Stimulated activated CD4-positive, alpha-beta T cell treated with anti-CD3 and anti-CD28 coated beads, Interleukin-15, amount 100 ng/mL, for 1 hour (primary cell): Measurements from ENCODE around the gene ABCC4.
"Not testable (repeated sequence)": the region's sequence is repeated elsewhere in the genome, so short reads cannot be mapped to it uniquely, and the experiment has no call there.

ENCODE experiments used
- DNase-seq, 2 donors: peaks; one replicate each; pipeline ENCODE4 v3.0.0-alpha.2; 2020; ENCODE audit warnings: low read depth in 1 of 2, low spot score in 1 of 2

ABCC4 gene

GRCh38 chr13:95200386-95200957, 100.8 kb downstream of the ABCC4 start:
- not testable (repeated sequence) for DNase-seq

DNA sequence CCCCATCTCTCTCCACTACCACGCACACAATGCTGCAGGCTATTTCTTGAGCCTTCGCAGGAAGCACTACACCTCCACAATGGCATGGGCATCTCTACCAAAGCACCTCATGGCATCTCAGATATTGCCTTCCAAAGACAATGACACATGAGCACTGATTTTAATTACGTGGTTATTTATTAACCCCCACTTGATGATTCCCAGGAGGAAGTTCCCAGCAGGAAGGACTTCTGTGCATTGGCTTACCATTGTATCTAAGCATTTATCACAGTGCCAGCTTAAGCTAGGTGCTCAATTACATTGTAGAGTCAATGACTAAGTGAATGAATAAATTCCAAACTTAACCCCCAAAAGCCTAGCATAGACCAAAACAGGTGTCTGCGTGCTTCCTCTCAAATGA, 101.4 kb downstream of the ABCC4 start:
- DNase-seq, result no peak

DNA sequence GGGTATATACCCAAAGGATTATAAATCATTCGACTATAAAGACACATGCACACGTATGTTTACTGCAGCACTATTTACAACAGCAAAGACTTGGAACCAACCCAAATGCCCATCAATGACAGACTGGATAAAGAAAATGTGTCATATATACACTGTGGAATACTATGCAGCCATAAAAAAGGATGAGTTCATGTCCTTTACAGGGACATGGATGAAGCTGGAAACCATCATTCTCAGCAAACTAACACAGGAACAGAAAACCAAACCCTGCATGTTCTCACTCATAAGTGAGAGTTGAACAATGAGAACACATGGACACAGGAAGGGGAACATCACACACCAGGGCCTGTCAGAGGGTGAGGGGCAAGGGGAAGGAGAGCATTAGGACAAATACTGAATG, 102.6 kb downstream of the ABCC4 start:
- DNase-seq, result not testable (repeated sequence)

DNA sequence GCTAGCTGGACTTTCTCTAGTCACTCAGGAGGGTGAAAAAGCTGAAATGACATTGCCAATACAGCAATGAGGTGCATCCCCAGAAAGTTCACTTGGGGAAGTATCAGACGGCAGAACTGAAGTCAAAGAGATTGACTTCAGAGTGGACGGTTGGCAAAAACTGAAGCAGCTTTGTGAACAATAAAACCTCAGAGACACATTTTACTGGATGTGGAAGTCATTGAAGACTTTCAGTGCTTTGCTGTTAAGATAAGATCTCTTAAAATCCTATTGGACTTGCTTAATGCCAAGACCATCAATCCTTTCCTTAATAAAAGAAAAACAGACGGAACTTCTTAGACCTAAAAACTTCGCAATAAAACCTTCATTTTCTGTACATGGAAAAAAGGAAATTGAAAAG, 103.7 kb downstream of the ABCC4 start:
- DNase-seq, result no peak

DNA sequence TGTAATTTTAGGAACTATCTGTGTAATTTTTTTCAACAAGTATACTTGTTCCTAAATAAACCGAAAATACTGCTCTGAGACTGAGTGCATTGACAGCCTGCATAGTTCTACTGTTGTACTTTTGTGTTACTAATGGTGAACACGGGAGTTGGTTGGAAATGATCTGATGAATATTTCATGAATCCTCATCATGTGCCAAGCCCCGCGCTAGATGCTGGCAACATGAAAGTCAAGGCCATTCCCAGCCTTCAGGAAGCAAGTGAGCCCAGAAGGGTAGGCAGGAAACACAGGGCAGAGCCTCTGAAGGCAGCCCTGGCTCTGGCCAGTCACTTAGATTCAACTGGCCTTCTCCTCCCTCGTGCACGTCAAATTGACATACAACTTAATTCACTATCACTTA, 106.1 kb downstream of the ABCC4 start:
- no peak for DNase-seq

GRCh38 chr13:95193509-95194230, 107.6 kb downstream of the ABCC4 start:
- DNase-seq, result no peak

GRCh38 chr13:95192998-95193397, 108.3 kb downstream of the ABCC4 start:
- DNase-seq, result no peak

GRCh38 chr13:95192564-95192945, 108.7 kb downstream of the ABCC4 start:
- DNase-seq, result not testable (repeated sequence)

DNA sequence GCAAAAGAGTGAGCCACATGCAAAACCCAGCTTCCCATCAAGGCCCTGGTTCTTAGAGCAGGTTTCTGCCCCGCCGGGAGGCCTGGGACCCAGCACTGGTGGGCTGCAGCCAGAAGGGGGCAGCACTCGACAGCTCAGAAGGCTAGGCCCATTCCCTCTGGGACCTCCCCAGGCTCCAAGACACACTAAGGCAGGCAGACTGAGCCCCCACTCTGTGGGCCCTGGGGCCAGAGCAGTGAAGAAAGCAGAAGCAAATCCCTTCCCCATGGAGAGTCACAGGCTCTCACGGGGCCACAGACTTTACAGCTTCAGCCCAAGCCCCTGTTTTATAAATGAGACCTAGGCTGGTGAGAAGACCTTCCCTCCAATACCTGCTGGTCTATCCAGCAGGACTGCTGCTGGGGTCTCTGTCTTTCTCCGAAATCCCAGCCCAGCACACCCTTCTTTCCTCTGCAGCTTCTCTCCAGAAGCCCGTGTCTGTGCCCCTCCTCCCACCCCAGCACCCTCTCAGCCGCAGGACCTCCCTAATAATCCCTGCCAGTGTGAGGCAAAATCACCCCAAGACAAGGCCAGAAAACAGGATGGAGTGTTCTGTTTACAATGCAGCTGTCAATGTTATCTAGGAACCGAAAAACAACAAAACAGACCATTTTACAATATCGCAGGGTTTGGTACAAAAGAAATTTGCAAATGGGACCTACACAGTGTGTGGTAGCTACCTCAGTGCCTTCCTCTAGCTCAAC, 109.3 kb downstream of the ABCC4 start:
- peak in 1 of 2 donors; percentile 47 for DNase-seq

DNA sequence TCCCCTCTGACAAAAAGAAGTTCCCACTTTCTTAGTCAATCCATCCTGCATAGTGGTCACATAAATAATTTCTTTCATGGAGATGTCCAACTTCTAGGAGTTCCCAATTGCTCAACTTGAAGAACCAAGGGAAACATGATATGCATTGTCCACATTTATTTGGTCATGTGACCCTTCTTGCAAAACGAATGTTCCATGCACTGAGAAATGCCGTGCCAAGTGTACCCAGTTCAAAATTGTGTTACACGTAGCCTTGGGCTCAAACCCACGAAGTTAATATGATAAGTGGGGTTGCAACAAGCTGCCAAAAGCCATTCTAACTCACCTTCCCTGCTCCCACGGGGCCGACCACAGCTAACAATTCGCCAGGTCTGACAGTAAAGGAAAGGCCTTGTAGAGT, 113.1 kb downstream of the ABCC4 start:
- DNase-seq, result no peak

DNA sequence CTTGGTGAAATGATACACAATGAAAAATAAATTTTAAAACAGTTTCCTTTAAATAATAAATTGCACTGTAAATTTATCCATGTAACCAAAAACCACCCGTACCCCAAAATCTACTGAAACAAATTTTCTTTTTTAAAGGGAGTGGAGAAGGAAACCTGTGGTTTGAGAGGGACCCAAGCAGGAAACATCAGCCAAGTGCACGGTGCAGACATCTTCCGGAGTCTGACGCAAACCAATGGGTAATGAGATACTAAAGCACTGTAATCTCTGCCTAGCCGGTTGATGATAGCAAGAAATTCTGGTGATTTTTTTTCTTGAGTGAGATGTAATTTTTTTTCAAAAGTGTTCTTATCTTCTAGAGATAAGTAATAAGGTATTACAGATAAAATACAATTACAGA, 115.4 kb downstream of the ABCC4 start:
- no peak for DNase-seq

GRCh38 chr13:95185311-95185710, 115.9 kb downstream of the ABCC4 start:
- no peak for DNase-seq

- DNase-seq, result no peak
These were observed 116.9 kb downstream of the ABCC4 start for GRCh38 chr13:95184317-95184716.

GRCh38 chr13:95182570-95183265, 118.5 kb downstream of the ABCC4 start:
- DNase-seq, result no peak

- no peak for DNase-seq
These were observed 119.7 kb downstream of the ABCC4 start for GRCh38 chr13:95181586-95181985.

GRCh38 chr13:95180513-95181245, 120.6 kb downstream of the ABCC4 start:
- DNase-seq, result no peak

DNA sequence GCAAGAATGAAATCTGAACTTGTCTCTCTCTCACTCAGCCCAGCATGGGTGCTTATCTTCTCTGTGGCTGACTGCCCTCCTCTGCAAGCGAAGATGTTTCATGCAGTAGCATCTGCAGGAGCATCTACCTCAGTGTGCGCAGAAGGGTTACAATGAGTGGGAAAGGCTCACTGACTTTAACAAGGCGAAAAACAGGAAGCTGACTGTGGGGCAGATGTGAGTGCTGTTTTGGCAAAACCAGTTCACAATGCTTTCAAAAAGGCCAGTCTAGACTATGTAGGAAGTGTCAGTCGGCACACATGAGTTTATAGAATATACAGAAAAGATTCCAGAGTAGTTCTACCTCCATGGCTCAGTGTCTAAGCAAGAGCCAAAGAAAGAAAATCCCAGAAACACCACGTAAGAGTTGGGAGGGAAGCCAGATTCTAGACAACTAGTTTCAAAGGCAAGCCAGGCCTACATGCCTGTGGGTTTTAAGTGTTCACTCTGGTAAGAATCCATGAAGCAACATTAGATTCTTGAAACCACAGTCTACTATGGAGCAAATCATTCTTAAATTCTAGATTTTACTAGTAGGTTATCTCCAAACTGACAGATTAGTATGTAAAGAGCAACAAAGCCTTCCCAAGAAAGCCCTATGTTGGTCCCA, 124.5 kb downstream of the ABCC4 start:
- no peak for DNase-seq

- DNase-seq, result no peak
These were observed 126.7 kb downstream of the ABCC4 start for GRCh38 chr13:95174517-95174916.

GRCh38 chr13:95168191-95168590, 133.1 kb downstream of the ABCC4 start:
- DNase-seq, result no peak

DNA sequence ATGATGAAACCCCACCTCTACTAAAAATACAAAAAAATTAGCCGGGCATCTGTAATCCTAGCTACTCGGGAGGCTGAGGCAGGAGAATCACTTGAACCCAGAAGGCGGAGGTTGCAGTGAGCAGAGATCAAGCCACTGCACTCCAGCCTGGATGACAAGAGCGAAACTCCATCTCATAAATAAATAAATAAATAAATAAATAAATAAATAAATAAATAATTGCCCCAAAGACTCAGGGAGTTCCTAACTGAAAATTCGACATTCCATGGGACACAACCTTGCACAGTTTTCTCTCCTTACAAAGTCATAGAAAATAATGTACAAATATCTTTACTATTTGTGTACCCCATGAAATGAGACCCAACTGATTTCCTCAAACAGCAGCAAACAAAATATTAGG, 134.2 kb downstream of the ABCC4 start:
- DNase-seq, result not testable (repeated sequence)

GRCh38 chr13:95164830-95165229, 136.4 kb downstream of the ABCC4 start:
- DNase-seq, result no peak
